Astrocyte (in vitro differentiated cells and primary cell): ENCODE measurements around the gene KIF26B. TPM values are rescaled to one million over a fixed set of nuclear protein-coding genes. Genes with fewer than 3 reads are reported as not detected.

Source experiments
- DNase-seq: peaks from one replicate; pipeline ENCODE4 v3.0.0-alpha.2; 2010; ENCODE audit warnings: low read depth
- FAIRE-seq: peaks from 2 replicates; lab custom pipeline; 2011; peaks lifted over from hg19 to GRCh38; lab: Jason Lieb, UNC
- H2AFZ ChIP-seq: 2 replicates; pipeline ENCODE4 v1.6.0; 2012; ENCODE audit warnings: low read depth, low read length, inconsistent platforms
- H3K27ac ChIP-seq: 2 replicates; pipeline ENCODE4 v1.5.1; 2011; ENCODE audit warnings: low read depth, low read length, inconsistent platforms
- H3K27me3 ChIP-seq: 2 replicates; pipeline ENCODE4 v1.6.0; 2011; ENCODE audit warnings: low read length, inconsistent platforms; ENCODE audit not compliant: insufficient read depth
- H3K36me3 ChIP-seq: 2 replicates; pipeline ENCODE4 v1.5.1; 2011; ENCODE audit warnings: low read length, inconsistent platforms; ENCODE audit not compliant: insufficient read depth
- H3K4me1 ChIP-seq: 2 replicates; pipeline ENCODE4 v1.5.1; 2011; ENCODE audit warnings: low read length, inconsistent platforms; ENCODE audit not compliant: insufficient read depth
- H3K4me2 ChIP-seq: 2 replicates; pipeline ENCODE4 v1.6.0; 2012; ENCODE audit warnings: low read length, inconsistent platforms
- H3K4me3 ChIP-seq: 2 replicates; pipeline ENCODE4 v1.5.1; 2011; ENCODE audit warnings: low read depth, mild to moderate bottlenecking, low read length, inconsistent platforms; ENCODE audit not compliant: insufficient read depth
- H3K79me2 ChIP-seq: 2 replicates; pipeline ENCODE4 v1.6.0; 2012; ENCODE audit warnings: mild to moderate bottlenecking, low read length, inconsistent platforms; ENCODE audit not compliant: insufficient read depth
- H3K9ac ChIP-seq: 2 replicates; pipeline ENCODE4 v1.6.0; 2012; ENCODE audit warnings: mild to moderate bottlenecking, low read length, inconsistent platforms
- H3K9me3 ChIP-seq: 2 replicates; pipeline ENCODE4 v1.5.1; 2012; ENCODE audit warnings: low read depth, mild to moderate bottlenecking, low read length, inconsistent platforms; ENCODE audit not compliant: insufficient read depth
- H4K20me1 ChIP-seq: 2 replicates; pipeline ENCODE4 v1.6.0; 2012; ENCODE audit warnings: low read length, inconsistent platforms; ENCODE audit not compliant: insufficient read depth
- H3K27ac Mint-ChIP-seq: one replicate; pipeline ENCODE4 v1.8.0; 2021; ENCODE audit warnings: mild to moderate bottlenecking, mixed read lengths; ENCODE audit not compliant: unreplicated experiment
- H3K27me3 Mint-ChIP-seq: one replicate; pipeline ENCODE4 v1.8.0; 2021; ENCODE audit warnings: low read depth, mixed read lengths; ENCODE audit not compliant: unreplicated experiment
- H3K36me3 Mint-ChIP-seq: one replicate; pipeline ENCODE4 v1.8.0; 2021; ENCODE audit warnings: low read depth, mixed read lengths; ENCODE audit not compliant: unreplicated experiment
- H3K4me1 Mint-ChIP-seq: one replicate; pipeline ENCODE4 v1.8.0; 2021; ENCODE audit warnings: low read depth, mixed read lengths; ENCODE audit not compliant: unreplicated experiment
- H3K4me3 Mint-ChIP-seq: one replicate; pipeline ENCODE4 v1.8.0; 2021; ENCODE audit warnings: mild to moderate bottlenecking, moderate library complexity, mixed read lengths; ENCODE audit not compliant: unreplicated experiment
- H3K9me3 Mint-ChIP-seq: one replicate; pipeline ENCODE4 v1.8.0; 2021; ENCODE audit warnings: mild to moderate bottlenecking, mixed read lengths; ENCODE audit not compliant: unreplicated experiment
- EZH2 ChIP-seq: IDR thresholded peaks from 2 replicates; pipeline ENCODE4 v1.6.1; 2012; ENCODE audit warnings: mild to moderate bottlenecking, low read length, inconsistent platforms; ENCODE audit not compliant: insufficient read depth
- total RNA-seq: library from RNA; stranded (reverse); gene quantifications from 2 replicates; pipeline ENCODE4 v1.2.1, GENCODE V29; 2021
- TF ChIP-seq, protein P1 (sequence below): IDR thresholded peaks from 2 replicates; pipeline ENCODE4 v1.5.1; 2011; ENCODE audit warnings: low read depth, mild to moderate bottlenecking, inconsistent platforms, low read length, moderate library complexity; ENCODE audit not compliant: insufficient read depth

The KIF26B gene
- total RNA-seq, 1 donor from 2014 or later = 6.8 TPM

DNA sequence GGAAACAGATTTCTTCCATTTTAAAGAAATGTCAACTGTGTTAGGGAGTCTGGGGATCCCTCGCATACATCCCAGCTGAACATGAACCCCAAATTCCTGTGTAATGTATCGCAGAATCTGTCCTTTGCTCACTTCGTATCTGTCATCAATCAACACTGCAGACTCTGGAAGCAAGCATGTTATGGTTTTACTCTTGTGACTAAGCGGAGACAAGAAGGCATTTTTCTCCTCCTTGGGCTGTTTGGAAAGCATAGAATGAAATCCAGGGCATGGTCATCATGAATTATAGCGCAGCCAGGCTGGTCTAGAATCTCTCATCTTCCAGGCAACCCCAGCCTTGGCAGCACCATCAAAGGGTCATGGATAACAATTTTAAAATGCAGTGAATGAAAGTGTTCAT, 290.2 kb downstream of the KIF26B start:
- no peak overlapping the region for H3K4me3 Mint-ChIP-seq
- H3K4me2 ChIP-seq = no peak overlapping the region
- H3K4me3 ChIP-seq = no peak overlapping the region
- TF ChIP-seq EZH2 = no peak
- TF ChIP-seq, protein P1, sequence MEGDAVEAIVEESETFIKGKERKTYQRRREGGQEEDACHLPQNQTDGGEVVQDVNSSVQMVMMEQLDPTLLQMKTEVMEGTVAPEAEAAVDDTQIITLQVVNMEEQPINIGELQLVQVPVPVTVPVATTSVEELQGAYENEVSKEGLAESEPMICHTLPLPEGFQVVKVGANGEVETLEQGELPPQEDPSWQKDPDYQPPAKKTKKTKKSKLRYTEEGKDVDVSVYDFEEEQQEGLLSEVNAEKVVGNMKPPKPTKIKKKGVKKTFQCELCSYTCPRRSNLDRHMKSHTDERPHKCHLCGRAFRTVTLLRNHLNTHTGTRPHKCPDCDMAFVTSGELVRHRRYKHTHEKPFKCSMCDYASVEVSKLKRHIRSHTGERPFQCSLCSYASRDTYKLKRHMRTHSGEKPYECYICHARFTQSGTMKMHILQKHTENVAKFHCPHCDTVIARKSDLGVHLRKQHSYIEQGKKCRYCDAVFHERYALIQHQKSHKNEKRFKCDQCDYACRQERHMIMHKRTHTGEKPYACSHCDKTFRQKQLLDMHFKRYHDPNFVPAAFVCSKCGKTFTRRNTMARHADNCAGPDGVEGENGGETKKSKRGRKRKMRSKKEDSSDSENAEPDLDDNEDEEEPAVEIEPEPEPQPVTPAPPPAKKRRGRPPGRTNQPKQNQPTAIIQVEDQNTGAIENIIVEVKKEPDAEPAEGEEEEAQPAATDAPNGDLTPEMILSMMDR = no peak
- no peak overlapping the region for H3K27ac Mint-ChIP-seq
- FAIRE-seq = no peak
- no peaks in the 10 kb centered on the region for H4K20me1 ChIP-seq
- no peak for DNase-seq
- H3K9ac ChIP-seq = no peak overlapping the region
- H2AFZ ChIP-seq = no peak overlapping the region
- H3K79me2 ChIP-seq = no peaks in the 10 kb centered on the region
- no peaks in the 10 kb centered on the region for H3K4me1 Mint-ChIP-seq
- no peaks in the 10 kb centered on the region for H3K27me3 ChIP-seq
- H3K27me3 Mint-ChIP-seq = peaks cover 18% of the 10 kb centered on the region
- H3K9me3 ChIP-seq = no peaks in the 10 kb centered on the region
- H3K36me3 Mint-ChIP-seq = peaks cover 11% of the 10 kb centered on the region
- no peaks in the 10 kb centered on the region for H3K36me3 ChIP-seq
- H3K27ac ChIP-seq = no peak overlapping the region
- H3K9me3 Mint-ChIP-seq = no peaks in the 10 kb centered on the region
- H3K4me1 ChIP-seq = no peaks in the 10 kb centered on the region

DNA sequence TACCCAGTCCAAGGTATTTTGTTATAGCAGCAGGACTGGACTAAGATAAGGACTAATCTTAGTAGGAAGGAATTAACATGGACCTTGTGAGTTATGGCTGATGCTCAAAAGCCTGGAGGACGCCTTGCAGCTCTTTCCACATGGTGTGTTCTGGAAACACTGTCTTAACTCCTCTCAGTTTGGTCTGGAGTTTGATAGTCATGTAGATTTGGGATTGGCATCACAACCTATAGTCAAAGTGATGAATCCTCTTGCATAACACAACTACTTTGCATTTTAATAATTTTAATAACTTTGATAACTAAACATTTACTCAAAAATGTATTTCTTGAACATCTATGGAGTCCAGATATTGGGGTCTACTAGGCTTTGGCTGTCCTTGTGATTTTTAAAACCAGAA, 293.7 kb downstream of the KIF26B start:
- Histone ChIP-seq H3K9ac (no peak overlapping the region), H3K27ac (no peak overlapping the region), H3K27me3 (no peaks in the 10 kb centered on the region), H3K4me1 (no peaks in the 10 kb centered on the region), H3K4me3 (no peak overlapping the region), H3K9me3 (no peaks in the 10 kb centered on the region), H4K20me1 (no peaks in the 10 kb centered on the region), H3K4me2 (no peak overlapping the region), H3K79me2 (no peaks in the 10 kb centered on the region), H2AFZ (no peak overlapping the region), H3K36me3 (no peaks in the 10 kb centered on the region)
- H3K36me3 Mint-ChIP-seq = no peaks in the 10 kb centered on the region
- H3K27ac Mint-ChIP-seq = no peak overlapping the region
- H3K4me3 Mint-ChIP-seq = no peak overlapping the region
- H3K4me1 Mint-ChIP-seq = no peaks in the 10 kb centered on the region
- DNase-seq = no peak
- TF ChIP-seq, protein P1 = no peak
- no peak for TF ChIP-seq EZH2
- peaks cover 2% of the 10 kb centered on the region for H3K9me3 Mint-ChIP-seq
- H3K27me3 Mint-ChIP-seq = no peaks in the 10 kb centered on the region
- no peak for FAIRE-seq

DNA sequence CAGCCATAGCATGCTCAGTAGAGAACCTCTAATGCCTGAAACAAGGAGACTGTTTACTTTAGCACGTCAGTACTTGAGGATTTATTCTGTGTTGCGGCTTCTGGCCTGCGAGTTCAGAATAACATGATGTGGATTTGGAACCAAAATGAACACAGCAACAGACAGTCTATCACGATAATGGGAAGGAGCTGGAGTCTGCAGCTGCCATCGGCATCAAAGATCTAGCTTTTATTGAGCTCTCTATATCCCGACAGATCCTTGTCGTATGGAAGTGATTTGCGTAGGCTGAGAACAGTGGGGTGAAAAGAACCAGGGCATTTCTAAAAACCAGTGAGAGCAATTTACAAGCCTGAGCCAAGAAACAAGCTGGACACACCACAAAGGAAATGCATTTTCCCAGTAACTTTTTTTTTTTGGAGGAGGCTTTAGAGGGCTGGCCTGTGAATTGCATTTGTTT, 294.2 kb downstream of the KIF26B start:
- FAIRE-seq = no peak
- Histone ChIP-seq H3K27me3 (no peaks in the 10 kb centered on the region), H3K36me3 (no peaks in the 10 kb centered on the region), H3K79me2 (no peaks in the 10 kb centered on the region), H3K9ac (peak overlapping the region; percentile 5), H3K4me3 (no peak overlapping the region), H3K4me2 (peak overlapping the region; percentile 52), H3K27ac (no peak overlapping the region), H3K9me3 (no peaks in the 10 kb centered on the region), H2AFZ (peak overlapping the region; percentile 3), H3K4me1 (no peaks in the 10 kb centered on the region), H4K20me1 (no peaks in the 10 kb centered on the region)
- Mint-ChIP-seq H3K4me1 (no peaks in the 10 kb centered on the region), H3K9me3 (peaks cover 2% of the 10 kb centered on the region), H3K27ac (no peak overlapping the region), H3K4me3 (no peak overlapping the region), H3K27me3 (peaks cover under 1% of the 10 kb centered on the region), H3K36me3 (no peaks in the 10 kb centered on the region)
- peak; percentile 55 for DNase-seq
- TF ChIP-seq EZH2 = no peak
- TF ChIP-seq, protein P1 = no peak
